Esophagus squamous epithelium (tissue), 4 donors: ENCODE measurements around the gene CPNE9.

Experiments
- CTCF ChIP-seq, 6 experiments: fragments of 450-650 bp in 4 of 6; fragments of 200-600 bp in 2 of 6; sonication (generic) in 2 of 6; IDR thresholded peaks; one replicate each; pipeline ENCODE4 v1.5.1; 2016 to 2019; ENCODE audit warnings: antibody characterized with exemption in 6 of 6, mild to moderate bottlenecking in 4 of 6, moderate library complexity in 4 of 6
- POLR2A ChIP-seq, 4 donors: fragments of 450-650 bp; IDR thresholded peaks; one replicate each; pipeline ENCODE4 v1.6.1; 2017; ENCODE audit warnings: antibody characterized with exemption in 4 of 4, mild to moderate bottlenecking in 4 of 4, moderate library complexity in 3 of 4

- TF ChIP-seq CTCF (IDR thresholded peaks at IDR 0.05) (no peak), POLR2A (IDR thresholded peaks at IDR 0.05) (no peak)
These were observed 51.0 kb downstream of the CPNE9 start for GRCh38 chr3:9754678-9755077.
